OCI-LY3 (cell line): Measurements from ENCODE around the gene ST3GAL5.

Experiments
- H2AFZ ChIP-seq: fragments of 200-600, 300-600 bp; shearing (Covaris generic); 2 replicates; pipeline ENCODE4 v1.6.0; 2014; ENCODE audit warnings: antibody characterized with exemption, low read depth, low read length
- H3K27ac ChIP-seq: fragments of 200-600, 300-600 bp; sonication (generic); 2 replicates; pipeline ENCODE4 v1.5.1; 2014; ENCODE audit warnings: mild to moderate bottlenecking, low read length, moderate library complexity, mixed read lengths
- H3K27me3 ChIP-seq: fragments of 200-600, 300-600 bp; sonication (generic); 2 replicates; pipeline ENCODE4 v1.6.1; 2014; ENCODE audit warnings: low read depth, low read length, mixed read lengths
- H3K36me3 ChIP-seq: fragments of 200-600, 300-600 bp; sonication (generic); replicated peaks from 2 replicates; pipeline ENCODE3; 2014; ENCODE audit warnings: low read depth, low read length, mixed read lengths
- H3K4me1 ChIP-seq: fragments of 300-600, 200-600 bp; sonication (generic); 2 replicates; pipeline ENCODE4 v1.6.1; 2014; ENCODE audit warnings: low read length, mixed read lengths
- H3K4me2 ChIP-seq: fragments of 200-600, 300-600 bp; sonication (generic); 2 replicates; pipeline ENCODE4 v1.6.1; 2014; ENCODE audit warnings: low read length, mixed read lengths
- H3K4me3 ChIP-seq: fragments of 300-600, 200-600 bp; sonication (generic); 2 replicates; pipeline ENCODE4 v1.5.1; 2014; ENCODE audit warnings: antibody characterized with exemption, mild to moderate bottlenecking, low read length, moderate library complexity
- H3K79me2 ChIP-seq: fragments of 300-600, 200-600 bp; shearing (Covaris generic); 2 replicates; pipeline ENCODE4 v1.6.1; 2014; ENCODE audit warnings: mild to moderate bottlenecking, low read length, mixed read lengths
- H3K9ac ChIP-seq: fragments of 300-600, 200-600 bp; shearing (Covaris generic); 2 replicates; pipeline ENCODE4 v1.6.0; 2014; ENCODE audit warnings: mild to moderate bottlenecking, low read length, moderate library complexity
- H3K9me3 ChIP-seq: fragments of 200-600, 300-600 bp; shearing (Covaris generic); 2 replicates; pipeline ENCODE4 v1.6.1; 2014; ENCODE audit warnings: low read length, mixed read lengths; ENCODE audit not compliant: insufficient read depth
- H4K20me1 ChIP-seq: fragments of 200-600, 300-600 bp; sonication (generic); 2 replicates; pipeline ENCODE4 v1.6.1; 2016; ENCODE audit warnings: low read length, mixed read lengths; ENCODE audit not compliant: insufficient read depth
- EZH2phosphoT487 ChIP-seq: fragments of 200-600 bp; shearing (Covaris generic); IDR thresholded peaks from 2 replicates; pipeline ENCODE4 v1.6.1; 2018; ENCODE audit warnings: antibody characterized with exemption, mixed run types, low read depth
- TF ChIP-seq, protein P1 (sequence below): fragments of 200-600, 300-600 bp; sonication (generic); IDR thresholded peaks from 2 replicates; pipeline ENCODE4 v1.5.1; 2014; ENCODE audit warnings: antibody characterized with exemption, low read length, low read depth

The ST3GAL5 gene

DNA sequence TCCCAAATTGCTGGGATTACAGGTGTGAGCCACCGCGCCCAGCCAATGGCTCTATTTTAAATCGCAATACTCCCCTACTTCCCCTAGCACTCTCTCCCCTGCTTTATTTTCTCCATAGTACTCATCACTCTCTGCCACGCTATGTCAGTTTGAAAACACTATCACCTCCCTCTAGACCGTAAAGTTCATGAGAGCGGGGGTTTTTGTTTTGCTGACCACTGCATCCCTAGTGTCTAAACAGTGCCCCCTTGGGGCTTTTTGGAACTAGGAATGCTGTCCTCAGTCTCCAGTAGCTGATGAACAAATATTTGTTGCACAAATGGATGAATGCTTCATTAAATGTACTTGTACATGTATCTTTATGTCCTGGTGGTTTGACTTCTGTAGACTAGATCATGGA is 90.9 kb downstream of the ST3GAL5 start:
- H3K36me3 ChIP-seq, result no peaks in the 10 kb centered on the region
- H3K9ac ChIP-seq, result no peak overlapping the region
- H3K4me1 ChIP-seq, result no peaks in the 10 kb centered on the region
- no peak overlapping the region for H2AFZ ChIP-seq
- TF ChIP-seq, protein P1, sequence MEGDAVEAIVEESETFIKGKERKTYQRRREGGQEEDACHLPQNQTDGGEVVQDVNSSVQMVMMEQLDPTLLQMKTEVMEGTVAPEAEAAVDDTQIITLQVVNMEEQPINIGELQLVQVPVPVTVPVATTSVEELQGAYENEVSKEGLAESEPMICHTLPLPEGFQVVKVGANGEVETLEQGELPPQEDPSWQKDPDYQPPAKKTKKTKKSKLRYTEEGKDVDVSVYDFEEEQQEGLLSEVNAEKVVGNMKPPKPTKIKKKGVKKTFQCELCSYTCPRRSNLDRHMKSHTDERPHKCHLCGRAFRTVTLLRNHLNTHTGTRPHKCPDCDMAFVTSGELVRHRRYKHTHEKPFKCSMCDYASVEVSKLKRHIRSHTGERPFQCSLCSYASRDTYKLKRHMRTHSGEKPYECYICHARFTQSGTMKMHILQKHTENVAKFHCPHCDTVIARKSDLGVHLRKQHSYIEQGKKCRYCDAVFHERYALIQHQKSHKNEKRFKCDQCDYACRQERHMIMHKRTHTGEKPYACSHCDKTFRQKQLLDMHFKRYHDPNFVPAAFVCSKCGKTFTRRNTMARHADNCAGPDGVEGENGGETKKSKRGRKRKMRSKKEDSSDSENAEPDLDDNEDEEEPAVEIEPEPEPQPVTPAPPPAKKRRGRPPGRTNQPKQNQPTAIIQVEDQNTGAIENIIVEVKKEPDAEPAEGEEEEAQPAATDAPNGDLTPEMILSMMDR, result peak; percentile 36
- no peak for TF ChIP-seq EZH2phosphoT487
- H3K4me3 ChIP-seq, result no peak overlapping the region
- H3K27me3 ChIP-seq, result peaks cover 17% of the 10 kb centered on the region
- H3K79me2 ChIP-seq, result no peaks in the 10 kb centered on the region
- no peaks in the 10 kb centered on the region for H4K20me1 ChIP-seq
- no peak overlapping the region for H3K4me2 ChIP-seq
- no peak overlapping the region for H3K27ac ChIP-seq
- H3K9me3 ChIP-seq, result no peaks in the 10 kb centered on the region

DNA sequence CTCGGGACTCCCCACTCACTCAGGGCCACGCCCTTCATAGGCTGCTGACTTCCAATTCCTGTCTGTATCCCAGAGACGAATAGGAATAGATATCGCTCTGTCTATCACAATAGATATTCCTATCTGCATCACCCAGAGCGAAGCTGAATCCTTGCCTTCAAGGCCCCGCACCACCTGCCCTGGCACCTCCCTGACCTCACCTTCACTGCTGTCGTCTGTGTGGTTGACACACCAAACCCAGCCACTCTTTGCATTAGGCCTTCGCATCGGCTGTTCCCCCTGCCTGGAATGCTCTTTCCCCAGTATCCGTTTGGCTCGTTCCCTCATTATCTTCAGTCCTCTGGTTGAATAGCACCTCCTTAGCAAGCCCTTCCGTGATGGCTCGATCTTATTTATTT is 91.5 kb downstream of the ST3GAL5 start:
- H3K4me2 ChIP-seq, result no peak overlapping the region
- no peaks in the 10 kb centered on the region for H3K9me3 ChIP-seq
- H3K9ac ChIP-seq, result no peak overlapping the region
- no peaks in the 10 kb centered on the region for H4K20me1 ChIP-seq
- no peaks in the 10 kb centered on the region for H3K4me1 ChIP-seq
- no peak overlapping the region for H3K4me3 ChIP-seq
- peaks cover 19% of the 10 kb centered on the region for H3K27me3 ChIP-seq
- H2AFZ ChIP-seq, result no peak overlapping the region
- TF ChIP-seq EZH2phosphoT487, result no peak
- TF ChIP-seq, protein P1, result no peak
- no peaks in the 10 kb centered on the region for H3K36me3 ChIP-seq
- H3K79me2 ChIP-seq, result no peaks in the 10 kb centered on the region
- H3K27ac ChIP-seq, result no peak overlapping the region

DNA sequence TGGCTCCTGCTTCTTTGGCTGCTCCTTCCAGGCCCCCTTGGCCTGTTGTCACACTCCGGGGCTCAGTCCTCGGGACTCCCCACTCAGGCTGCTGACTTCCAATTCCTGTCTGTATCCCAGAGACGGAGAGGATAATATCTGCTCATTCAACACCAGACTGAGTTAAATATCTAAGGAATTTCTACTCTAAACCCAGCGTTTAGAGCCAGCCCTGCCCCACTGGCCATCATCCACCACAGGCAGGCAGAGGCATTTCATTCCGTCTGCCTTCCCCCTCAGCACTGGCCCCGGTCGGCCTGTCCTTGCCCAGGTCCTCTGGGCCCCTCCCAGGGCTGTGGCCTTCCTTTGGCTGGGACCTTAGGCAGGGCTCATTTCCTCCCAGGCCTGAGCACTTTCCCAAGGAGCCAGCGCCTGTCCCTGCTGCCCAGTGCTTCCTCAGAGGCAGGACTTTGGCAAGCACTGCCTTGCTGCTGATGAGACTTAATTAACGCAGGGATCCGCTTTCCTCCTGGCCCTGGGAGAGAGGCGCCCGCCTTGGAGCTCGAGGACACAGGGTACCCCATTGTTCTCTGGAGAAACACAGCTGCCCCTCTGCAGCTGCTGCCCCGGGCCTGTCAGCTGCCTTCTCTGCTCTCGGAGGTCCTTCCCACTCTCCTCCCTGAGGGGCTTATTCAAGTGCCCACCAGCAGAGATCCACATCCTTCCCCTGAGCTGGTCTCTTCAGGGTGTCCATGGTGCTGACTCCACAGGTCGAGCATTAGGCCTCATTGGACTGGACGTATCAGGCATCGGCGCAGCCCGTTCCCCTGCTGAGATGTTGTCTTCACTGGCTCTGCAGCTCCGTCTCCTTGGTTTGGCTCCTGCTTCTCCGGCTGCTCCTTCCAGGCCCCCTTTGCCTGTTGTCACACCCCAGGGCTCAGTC is 92.2 kb downstream of the ST3GAL5 start:
- H4K20me1 ChIP-seq, result no peaks in the 10 kb centered on the region

GRCh38 chr2:85796046-85796340 is 92.8 kb downstream of the ST3GAL5 start:
- no peaks in the 10 kb centered on the region for H4K20me1 ChIP-seq
- no peaks in the 10 kb centered on the region for H3K4me1 ChIP-seq
- no peak overlapping the region for H2AFZ ChIP-seq
- H3K9ac ChIP-seq, result no peak overlapping the region
- H3K27ac ChIP-seq, result no peak overlapping the region
- H3K4me2 ChIP-seq, result no peak overlapping the region
- TF ChIP-seq, protein P1, result no peak
- no peaks in the 10 kb centered on the region for H3K9me3 ChIP-seq
- H3K36me3 ChIP-seq, result no peaks in the 10 kb centered on the region
- H3K4me3 ChIP-seq, result no peak overlapping the region
- H3K79me2 ChIP-seq, result no peaks in the 10 kb centered on the region
- peaks cover 28% of the 10 kb centered on the region for H3K27me3 ChIP-seq

More for the DNA sequence above, 92.2 kb downstream of the ST3GAL5 start:
- Histone ChIP-seq H3K79me2 (no peaks in the 10 kb centered on the region), H3K4me2 (no peak overlapping the region), H3K4me1 (no peaks in the 10 kb centered on the region), H3K36me3 (no peaks in the 10 kb centered on the region), H3K27ac (no peak overlapping the region), H3K4me3 (no peak overlapping the region), H3K9ac (no peak overlapping the region), H2AFZ (no peak overlapping the region), H3K27me3 (peaks cover 22% of the 10 kb centered on the region), H3K9me3 (no peaks in the 10 kb centered on the region)
- no peak for TF ChIP-seq EZH2phosphoT487
- TF ChIP-seq, protein P1, result no peak
